ENCODE data around the gene SERPINB10.

The SERPINB10 gene

DNA sequence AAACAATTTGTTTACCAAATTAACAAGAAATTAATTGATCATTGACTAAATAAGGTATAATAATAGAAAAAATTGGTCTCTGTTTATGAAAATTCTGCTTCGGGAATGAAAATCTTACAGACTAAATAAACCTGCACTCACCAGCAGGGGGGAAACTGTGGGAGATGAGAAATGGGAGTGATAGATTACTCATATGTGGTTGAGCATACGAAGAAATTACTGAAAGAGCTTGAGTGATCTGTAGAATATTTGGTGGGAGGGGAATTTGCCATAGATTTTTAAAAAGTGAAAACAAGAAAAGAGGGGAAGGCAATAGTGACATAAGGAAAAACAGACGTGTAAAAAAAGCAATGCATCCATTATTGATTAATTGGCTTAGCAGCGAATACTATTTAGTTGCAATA, 43.5 kb downstream of the SERPINB10 start:
- peak; percentile 80 for DNase-seq

DNA sequence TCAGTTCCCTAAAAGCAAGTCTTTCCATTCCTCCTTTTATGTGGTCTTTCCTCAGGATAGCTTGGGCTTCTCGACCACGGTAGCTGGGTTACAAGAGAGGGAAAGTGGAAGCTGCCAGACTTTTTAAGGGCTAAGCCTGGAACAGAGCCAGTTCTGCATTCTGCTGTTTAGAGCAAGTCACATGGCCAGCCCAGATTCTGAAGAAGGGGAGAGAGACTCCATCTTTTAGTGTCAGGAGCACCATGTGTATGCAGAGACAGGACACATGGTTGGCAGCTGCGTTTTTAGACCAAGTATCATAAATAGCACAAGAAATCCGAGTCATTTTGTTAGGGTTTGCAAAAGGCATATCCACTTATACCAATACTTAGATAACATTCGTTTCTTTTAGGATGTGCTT, 46.1 kb downstream of the SERPINB10 start:
- no peak for DNase-seq

GRCh38 chr18:63956755-63957154, 49.0 kb downstream of the SERPINB10 start:
- DNase-seq = no peak

- no peak for DNase-seq
Observed at GRCh38 chr18:63960891-63961290, 53.1 kb downstream of the SERPINB10 start.

DNA sequence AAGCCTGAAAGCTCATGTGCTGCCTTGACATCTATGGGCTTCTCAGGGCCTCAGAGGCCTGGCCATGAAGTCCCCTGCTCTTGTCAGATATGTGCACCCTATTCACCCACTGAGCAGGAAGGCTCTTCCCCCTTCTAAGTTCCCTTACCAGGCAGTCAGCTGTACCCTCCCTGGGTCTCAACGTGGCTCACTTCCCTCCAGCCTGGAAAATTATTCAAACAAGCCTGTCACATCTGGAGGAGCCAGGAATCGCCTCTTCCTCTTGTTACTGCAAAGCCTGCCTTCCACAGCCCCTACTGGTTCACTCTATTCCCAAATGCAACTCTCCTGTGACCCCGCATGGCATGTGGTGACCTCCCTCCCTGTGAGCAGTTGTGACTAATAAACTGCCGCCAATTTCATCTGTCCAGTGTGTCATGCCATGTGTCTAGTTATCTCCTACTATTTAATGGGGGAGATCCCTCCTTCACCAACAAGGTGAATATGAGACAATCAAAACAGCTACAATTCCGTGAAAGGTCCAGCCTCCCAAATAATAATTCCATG, 53.8 kb downstream of the SERPINB10 start:
- DNase-seq = no peak

DNA sequence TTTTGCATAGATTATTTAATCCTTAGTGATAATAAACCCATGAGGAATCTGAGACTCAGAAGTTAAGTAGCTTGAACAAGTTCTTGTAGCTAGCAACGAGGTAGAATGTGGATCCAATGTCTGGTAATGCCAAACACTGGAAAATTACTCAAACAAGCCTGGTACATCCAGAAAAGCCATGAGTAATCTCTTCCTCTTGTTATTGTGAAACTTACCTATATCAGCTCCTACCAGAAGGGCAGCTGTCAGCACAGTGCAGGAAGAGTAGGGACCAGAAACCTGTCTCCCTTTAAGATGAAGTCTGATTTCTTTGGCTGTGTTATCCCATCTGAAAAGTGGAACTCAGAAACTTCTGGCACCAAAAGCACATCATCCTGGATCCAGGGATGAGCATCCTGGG, 54.4 kb downstream of the SERPINB10 start:
- no peak for DNase-seq

DNA sequence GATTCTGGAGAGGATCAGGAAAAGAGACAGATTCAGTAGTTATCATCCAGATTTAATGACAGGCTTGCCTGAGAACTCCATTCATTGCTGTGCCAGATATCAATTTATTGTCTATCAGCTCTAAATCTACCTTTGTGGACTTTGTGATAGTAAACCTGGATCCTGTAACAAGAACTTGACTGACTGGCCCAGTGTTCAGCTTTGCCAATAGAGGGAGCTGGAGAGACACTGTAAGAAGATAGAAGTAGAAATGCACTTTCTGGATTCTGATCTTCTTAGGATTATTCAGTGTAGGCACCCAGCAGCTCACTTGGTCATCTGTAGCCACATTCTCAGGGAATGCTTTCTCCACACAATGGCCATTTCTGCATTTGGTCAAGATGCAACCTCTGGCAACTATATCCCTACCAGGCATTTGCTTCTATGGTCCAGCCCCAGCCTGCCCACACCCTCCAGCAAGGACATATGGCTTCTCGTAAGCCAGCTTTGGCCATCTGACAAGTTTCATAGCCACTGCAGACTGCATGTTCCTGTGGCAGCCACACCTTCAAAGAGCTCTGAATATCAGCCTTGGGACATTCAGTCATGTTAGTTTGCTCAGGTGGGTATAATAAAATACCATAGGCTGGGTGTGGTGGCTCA, 56.0 kb downstream of the SERPINB10 start:
- peak; percentile 66 for DNase-seq

- no peak for DNase-seq
Observed at GRCh38 chr18:63964908-63965307, 57.1 kb downstream of the SERPINB10 start.

GRCh38 chr18:63965716-63966330, 58.1 kb downstream of the SERPINB10 start:
- no peak for DNase-seq

DNA sequence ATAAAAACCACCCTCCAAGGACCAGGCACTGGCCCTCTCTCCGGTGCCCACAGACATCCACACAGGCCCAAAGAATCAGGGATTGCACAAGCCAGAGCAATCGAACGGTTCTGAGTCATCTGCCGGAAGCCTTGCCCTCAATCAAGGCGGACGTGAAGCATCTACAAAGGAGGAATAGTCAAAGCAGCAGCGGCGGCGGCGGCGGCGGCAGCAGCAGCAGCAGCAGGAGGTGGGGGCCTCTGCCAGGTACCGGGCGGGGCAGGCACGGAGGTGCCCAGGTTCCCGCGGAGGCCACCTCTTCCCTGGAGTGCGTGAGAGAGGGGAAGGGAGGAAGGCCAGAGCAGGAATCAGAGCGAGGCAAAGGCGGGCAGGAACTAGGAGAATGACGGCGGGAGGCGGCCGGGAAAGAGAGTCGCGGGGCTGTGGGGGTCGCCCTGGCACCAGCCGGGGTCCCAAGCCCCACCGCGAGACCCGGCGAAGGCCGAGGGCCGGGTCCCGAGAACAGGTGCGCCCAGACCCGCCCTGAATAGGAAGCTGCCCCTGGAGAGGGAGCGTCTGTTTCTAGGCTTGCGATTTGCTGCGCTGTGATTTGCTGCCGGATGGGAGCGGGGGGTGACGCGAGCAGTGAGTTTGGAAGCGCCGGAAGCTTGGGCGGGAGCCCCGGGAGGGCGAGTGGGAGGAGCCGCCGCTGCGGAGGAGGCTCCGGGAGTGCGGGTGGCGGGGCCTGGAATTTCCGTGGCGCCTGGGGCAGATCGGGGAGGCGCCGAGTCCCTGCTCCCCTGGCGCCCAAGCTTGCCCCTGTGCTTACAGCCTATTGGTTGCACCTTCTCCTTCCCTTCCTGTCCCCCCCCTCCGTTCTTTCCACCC, 62.4 kb downstream of the SERPINB10 start, which contains the start of gene SERPINB8:
TSS of gene SERPINB8 (plus strand) at position 140 of the 867 bp plus-strand sequence. CDS start 8,228 bp downstream, outside the sequence.
- DNase-seq = peak; percentile 90

DNA sequence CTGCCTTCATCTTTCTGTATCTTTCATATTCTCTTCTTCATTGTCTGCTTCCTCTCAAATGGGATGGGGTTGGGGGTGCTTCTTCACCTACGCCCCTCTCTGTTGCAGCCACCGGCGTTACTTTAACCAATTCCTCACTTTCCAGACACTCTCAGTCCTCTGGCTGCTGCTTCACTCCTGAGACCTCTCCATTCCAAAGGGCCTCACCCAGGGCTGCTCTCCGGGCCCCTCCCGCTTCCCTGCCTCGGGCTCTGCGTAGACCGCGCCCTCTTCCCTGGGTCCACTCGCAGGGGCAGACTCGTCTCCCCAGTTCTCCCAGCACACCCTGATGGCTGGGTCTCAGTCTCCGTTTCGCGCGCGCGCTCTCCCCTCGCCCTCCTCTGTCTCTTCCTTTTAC, 63.0 kb downstream of the SERPINB10 start:
- no peak for DNase-seq

- no peak for DNase-seq
Observed at GRCh38 chr18:63971320-63972001, 63.7 kb downstream of the SERPINB10 start.

- no peak for DNase-seq
Observed at GRCh38 chr18:63972002-63972376, 64.2 kb downstream of the SERPINB10 start.

DNA sequence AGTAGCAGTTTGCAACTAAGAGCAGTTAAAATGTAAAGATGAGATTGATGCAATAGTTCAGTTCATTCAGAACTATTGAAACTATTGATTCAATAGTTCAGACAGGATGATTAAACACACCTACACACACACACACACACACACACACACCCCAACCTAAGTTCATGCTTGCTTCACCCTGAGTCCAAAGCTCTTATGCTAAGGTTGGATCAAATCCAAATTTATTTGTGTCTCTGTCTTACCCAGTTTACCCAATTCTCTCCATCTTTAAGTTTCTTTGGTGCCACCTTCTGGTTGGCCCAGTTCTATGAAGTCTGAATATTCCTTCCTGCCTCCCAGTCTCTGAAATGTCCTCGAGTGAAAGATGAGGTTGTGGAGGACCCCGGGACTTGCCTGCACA, 67.2 kb downstream of the SERPINB10 start:
- DNase-seq = no peak

DNA sequence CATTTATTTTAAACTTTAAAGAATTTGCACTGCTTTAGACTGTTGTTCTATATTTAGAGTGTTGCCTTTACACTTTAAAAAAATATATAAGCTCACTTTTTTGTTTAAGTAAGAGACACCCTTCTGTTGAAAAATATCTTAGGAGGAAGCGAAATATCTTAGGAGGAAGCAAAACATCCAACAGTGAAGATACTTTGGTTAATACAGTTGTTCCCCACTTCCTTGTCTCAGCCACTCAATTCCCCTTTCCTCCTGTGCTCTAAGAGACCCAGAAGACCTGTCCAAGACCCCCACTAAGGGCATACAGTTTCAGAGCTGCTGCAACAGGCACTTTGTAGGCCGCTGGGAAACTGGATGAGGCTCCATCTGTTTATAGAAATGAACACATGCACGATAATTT, 67.9 kb downstream of the SERPINB10 start:
- no peak for DNase-seq

GRCh38 chr18:63977040-63977439, 69.3 kb downstream of the SERPINB10 start:
- DNase-seq = peak; percentile 27

GRCh38 chr18:63979409-63979920, 71.7 kb downstream of the SERPINB10 start:
- peak; percentile 58 for DNase-seq

- no peak for DNase-seq
Observed at GRCh38 chr18:63980027-63980426, 72.3 kb downstream of the SERPINB10 start.

DNA sequence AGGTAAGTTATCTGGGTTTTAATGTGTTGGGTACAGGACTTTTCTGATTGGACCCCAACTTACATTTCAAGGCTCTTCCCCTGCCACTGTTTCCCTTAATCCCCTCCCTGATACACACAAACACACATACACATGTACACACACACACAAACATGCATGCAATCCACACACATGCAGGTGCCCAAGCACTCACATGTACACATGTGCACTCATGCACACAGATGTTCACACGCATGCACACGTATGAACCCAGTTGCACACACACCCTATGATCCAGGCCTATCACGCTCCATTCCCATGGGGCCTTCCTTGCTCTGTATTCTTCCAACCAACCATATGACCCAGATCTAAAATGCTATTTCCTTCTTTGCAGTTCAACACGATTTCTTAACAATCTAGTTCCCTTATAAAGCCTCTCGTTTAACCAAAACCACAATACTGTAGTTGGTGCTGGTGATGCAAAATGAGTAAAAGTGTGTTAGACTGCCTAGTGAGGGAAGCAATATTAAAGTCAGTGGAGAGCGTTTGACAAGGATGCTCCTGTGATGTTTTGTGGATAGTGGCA, 73.2 kb downstream of the SERPINB10 start:
- DNase-seq = no peak

DNA sequence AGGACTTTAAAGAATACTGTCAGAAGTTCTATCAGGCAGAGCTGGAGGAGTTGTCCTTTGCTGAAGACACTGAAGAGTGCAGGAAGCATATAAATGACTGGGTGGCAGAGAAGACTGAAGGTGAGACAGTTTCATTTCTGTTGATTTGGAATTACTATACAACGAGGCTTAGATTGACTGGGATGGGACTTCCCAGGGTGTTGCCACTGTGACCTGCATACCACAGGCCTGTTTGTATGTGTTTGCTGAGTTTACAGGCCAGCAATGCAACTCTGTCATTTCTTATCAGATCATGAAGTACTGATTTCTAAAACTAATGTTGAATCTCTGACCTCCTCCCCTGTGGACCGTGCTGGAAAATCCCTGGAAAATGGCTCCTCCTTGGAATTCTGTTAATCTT, 74.0 kb downstream of the SERPINB10 start:
- DNase-seq = peak; percentile 43

DNA sequence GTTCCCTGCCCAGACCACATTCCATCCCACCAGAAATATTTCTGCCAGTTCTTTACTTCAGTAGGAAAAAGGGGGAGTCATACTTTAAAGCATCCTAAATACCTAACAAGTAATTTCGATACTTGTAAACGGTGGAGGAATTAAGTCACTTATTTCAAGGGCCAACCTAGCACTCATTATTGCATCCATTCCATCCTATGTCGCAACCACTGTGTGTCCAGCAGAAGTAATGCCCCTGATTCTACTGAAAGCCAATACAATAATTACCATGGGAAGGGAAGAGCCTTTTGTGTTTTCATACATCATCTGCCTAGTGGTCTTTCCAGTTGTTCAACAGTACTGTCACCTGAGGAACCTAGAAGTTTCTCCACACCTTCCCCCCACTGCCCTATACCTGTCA, 74.6 kb downstream of the SERPINB10 start:
- DNase-seq = no peak
